ENCODE results near the gene RINL. TPM values are rescaled to one million over a fixed set of nuclear protein-coding genes. Genes with fewer than 3 reads are reported as not detected.
"Not testable (repeated sequence)": the region's sequence is repeated elsewhere in the genome, so short reads cannot be mapped to it uniquely, and the experiment has no call there.

RINL gene
- total RNA-seq, 1 experiment from 2014 or later: 5.7 TPM

- peaks cover 10% of the 10 kb centered on the region for H3K4me1 ChIP-seq (ENCODE audit: insufficient read depth, low read length, poor library complexity, severe bottlenecking)
- no TSS peak for BruUV-seq (replicated peaks)
- TF ChIP-seq CTCF (conservative IDR thresholded peaks at IDR 0.05; ENCODE audit: low read depth, low read length): no peak
- no peak for TF ChIP-seq EZH2 (IDR thresholded peaks at IDR 0.05; ENCODE audit: borderline replicate concordance, low read depth, low read length, poor library complexity, severe bottlenecking)
- no peak for DNase-seq (ENCODE audit: low spot score)
- H3K27ac ChIP-seq (ENCODE audit: low read depth, low read length, poor library complexity, severe bottlenecking): no peak overlapping the region
- H3K9me3 ChIP-seq (ENCODE audit: low read depth, low read length, poor library complexity, severe bottlenecking): no peaks in the 10 kb centered on the region
- CTCF ChIA-PET: no interaction called here
- POLR2A ChIA-PET (ENCODE audit: low non-redundant PET): interaction anchor here (0.6 kb wide), 1 partner anchor 13 kb away, joined by 5 read pairs; no protein-coding TSS in a partner anchor
- no peaks in the 10 kb centered on the region for H3K36me3 ChIP-seq (ENCODE audit: insufficient read depth, low read length, poor library complexity, severe bottlenecking)
- H3K4me3 ChIP-seq (ENCODE audit: low read depth, low read length, poor library complexity, severe bottlenecking): no peak overlapping the region
- intact Hi-C loops (cut with micrococcal nuclease; ENCODE audit: unreplicated experiment): no loop called here
- H3K27me3 ChIP-seq (replicated peaks; ENCODE audit: insufficient read depth, low read depth, low read length, poor library complexity): no peaks in the 10 kb centered on the region
Observed at GRCh38 chr19:38861368-38861767, 16.7 kb downstream of the RINL start.

GRCh38 chr19:38859631-38860204 is 18.4 kb downstream of the RINL start:
- CTCF ChIA-PET; H3K9me3 ChIP-seq (ENCODE audit: low read depth, low read length, poor library complexity, severe bottlenecking); H3K36me3 ChIP-seq (ENCODE audit: insufficient read depth, low read length, poor library complexity, severe bottlenecking); BruUV-seq (replicated peaks); H3K4me3 ChIP-seq (ENCODE audit: low read depth, low read length, poor library complexity, severe bottlenecking); intact Hi-C loops (cut with micrococcal nuclease; ENCODE audit: unreplicated experiment); H3K27me3 ChIP-seq (replicated peaks; ENCODE audit: insufficient read depth, low read depth, low read length, poor library complexity); POLR2A ChIA-PET (ENCODE audit: low non-redundant PET); DNase-seq (ENCODE audit: low spot score); H3K27ac ChIP-seq (ENCODE audit: low read depth, low read length, poor library complexity, severe bottlenecking): not testable (repeated sequence)
- peaks cover 10% of the 10 kb centered on the region for H3K4me1 ChIP-seq (ENCODE audit: insufficient read depth, low read length, poor library complexity, severe bottlenecking)

- Histone ChIP-seq H3K9me3 (ENCODE audit: low read depth, low read length, poor library complexity, severe bottlenecking) (no peaks in the 10 kb centered on the region), H3K4me3 (ENCODE audit: low read depth, low read length, poor library complexity, severe bottlenecking) (no peak overlapping the region), H3K4me1 (ENCODE audit: insufficient read depth, low read length, poor library complexity, severe bottlenecking) (no peaks in the 10 kb centered on the region), H3K27ac (ENCODE audit: low read depth, low read length, poor library complexity, severe bottlenecking) (no peak overlapping the region), H3K36me3 (ENCODE audit: insufficient read depth, low read length, poor library complexity, severe bottlenecking) (no peaks in the 10 kb centered on the region), H3K27me3 (replicated peaks; ENCODE audit: insufficient read depth, low read depth, low read length, poor library complexity) (no peaks in the 10 kb centered on the region)
- POLR2A ChIA-PET (ENCODE audit: low non-redundant PET): no interaction called here
- DNase-seq (ENCODE audit: low spot score): no peak
- no TSS peak for BruUV-seq (replicated peaks)
- CTCF ChIA-PET: no interaction called here
- TF ChIP-seq CTCF (conservative IDR thresholded peaks at IDR 0.05; ENCODE audit: low read depth, low read length): no peak
- no peak for TF ChIP-seq EZH2 (IDR thresholded peaks at IDR 0.05; ENCODE audit: borderline replicate concordance, low read depth, low read length, poor library complexity, severe bottlenecking)
- intact Hi-C loops (cut with micrococcal nuclease; ENCODE audit: unreplicated experiment): no loop called here
Observed at GRCh38 chr19:38856813-38857212, 21.3 kb downstream of the RINL start.

- H3K27me3 ChIP-seq (replicated peaks; ENCODE audit: insufficient read depth, low read depth, low read length, poor library complexity); H3K9me3 ChIP-seq (ENCODE audit: low read depth, low read length, poor library complexity, severe bottlenecking); BruUV-seq (replicated peaks); intact Hi-C loops (cut with micrococcal nuclease; ENCODE audit: unreplicated experiment); H3K4me1 ChIP-seq (ENCODE audit: insufficient read depth, low read length, poor library complexity, severe bottlenecking); DNase-seq (ENCODE audit: low spot score); POLR2A ChIA-PET (ENCODE audit: low non-redundant PET); H3K27ac ChIP-seq (ENCODE audit: low read depth, low read length, poor library complexity, severe bottlenecking); H3K36me3 ChIP-seq (ENCODE audit: insufficient read depth, low read length, poor library complexity, severe bottlenecking); CTCF ChIA-PET; H3K4me3 ChIP-seq (ENCODE audit: low read depth, low read length, poor library complexity, severe bottlenecking): not testable (repeated sequence)
Observed at GRCh38 chr19:38855751-38856150, 22.3 kb downstream of the RINL start.

- DNase-seq (ENCODE audit: low spot score); intact Hi-C loops (cut with micrococcal nuclease; ENCODE audit: unreplicated experiment): not testable (repeated sequence)
Observed at GRCh38 chr19:38854961-38855360, 23.1 kb downstream of the RINL start.

More at GRCh38 chr19:38854961-38855360, 23.1 kb downstream of the RINL start:
- H3K36me3 ChIP-seq (ENCODE audit: insufficient read depth, low read length, poor library complexity, severe bottlenecking); H3K4me1 ChIP-seq (ENCODE audit: insufficient read depth, low read length, poor library complexity, severe bottlenecking); H3K27me3 ChIP-seq (replicated peaks; ENCODE audit: insufficient read depth, low read depth, low read length, poor library complexity); H3K9me3 ChIP-seq (ENCODE audit: low read depth, low read length, poor library complexity, severe bottlenecking); POLR2A ChIA-PET (ENCODE audit: low non-redundant PET); H3K4me3 ChIP-seq (ENCODE audit: low read depth, low read length, poor library complexity, severe bottlenecking); H3K27ac ChIP-seq (ENCODE audit: low read depth, low read length, poor library complexity, severe bottlenecking); CTCF ChIA-PET; BruUV-seq (replicated peaks): not testable (repeated sequence)

All from A673 (cell line).